ENCODE measurements around the gene NUDT8. TPM values are rescaled to one million over a fixed set of nuclear protein-coding genes. Genes with fewer than 3 reads are reported as not detected.
"Not testable (repeated sequence)": the region's sequence is repeated elsewhere in the genome, so short reads cannot be mapped to it uniquely, and the experiment has no call there.

The NUDT8 gene
- total RNA-seq, 1 donor from 2014 or later: 6.8 TPM

GRCh38 chr11:67601098-67601497 is 28.6 kb downstream of the NUDT8 start:
- H3K4me3 Mint-ChIP-seq (ENCODE audit: unreplicated experiment): no peak overlapping the region
- peaks cover 16% of the 10 kb centered on the region for H3K4me1 Mint-ChIP-seq (ENCODE audit: unreplicated experiment)
- H3K36me3 Mint-ChIP-seq (ENCODE audit: low read depth, unreplicated experiment): peaks cover 4% of the 10 kb centered on the region
- H3K27ac Mint-ChIP-seq (ENCODE audit: unreplicated experiment): no peak overlapping the region
- TF ChIP-seq CTCF (IDR thresholded peaks at IDR 0.05; ENCODE audit: unreplicated experiment): no peak
- DNase-seq (ENCODE audit: low spot score): no peak
- H3K9me3 Mint-ChIP-seq (ENCODE audit: unreplicated experiment): no peaks in the 10 kb centered on the region
- peaks cover 5% of the 10 kb centered on the region for H3K27me3 Mint-ChIP-seq (ENCODE audit: unreplicated experiment)

- Mint-ChIP-seq H3K9me3 (ENCODE audit: unreplicated experiment) (no peaks in the 10 kb centered on the region), H3K36me3 (ENCODE audit: low read depth, unreplicated experiment) (peaks cover under 1% of the 10 kb centered on the region), H3K27ac (ENCODE audit: unreplicated experiment) (no peak overlapping the region), H3K4me3 (ENCODE audit: unreplicated experiment) (no peak overlapping the region), H3K27me3 (ENCODE audit: unreplicated experiment) (peaks cover 3% of the 10 kb centered on the region), H3K4me1 (ENCODE audit: unreplicated experiment) (peaks cover 10% of the 10 kb centered on the region)
- no peak for TF ChIP-seq CTCF (IDR thresholded peaks at IDR 0.05; ENCODE audit: unreplicated experiment)
- no peak for DNase-seq (ENCODE audit: low spot score)
Observed at GRCh38 chr11:67600324-67601029, 29.3 kb downstream of the NUDT8 start.

DNA sequence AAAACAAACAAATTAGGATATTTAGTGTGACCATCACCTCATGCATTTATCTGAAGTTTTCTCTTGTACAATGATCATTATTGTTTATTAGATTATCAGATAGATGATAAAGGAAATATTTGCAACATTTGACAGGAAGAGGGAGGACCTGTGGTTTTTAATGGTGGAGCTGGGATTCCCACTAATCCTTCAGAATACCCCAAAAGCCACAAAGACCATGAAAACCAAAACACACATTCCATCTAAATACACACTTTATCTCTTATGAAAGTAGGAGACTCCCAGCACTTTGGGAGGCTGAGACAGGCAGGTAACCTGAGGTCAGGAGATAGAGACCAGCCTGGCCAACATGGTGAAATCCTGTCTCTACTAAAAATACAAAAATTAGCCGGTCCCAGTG is 30.6 kb downstream of the NUDT8 start:
- no peaks in the 10 kb centered on the region for H3K36me3 Mint-ChIP-seq (ENCODE audit: low read depth, unreplicated experiment)
- TF ChIP-seq CTCF (IDR thresholded peaks at IDR 0.05; ENCODE audit: unreplicated experiment): no peak
- no peak overlapping the region for H3K27ac Mint-ChIP-seq (ENCODE audit: unreplicated experiment)
- no peak for DNase-seq (ENCODE audit: low spot score)
- peaks cover 5% of the 10 kb centered on the region for H3K4me1 Mint-ChIP-seq (ENCODE audit: unreplicated experiment)
- H3K4me3 Mint-ChIP-seq (ENCODE audit: unreplicated experiment): no peak overlapping the region
- no peaks in the 10 kb centered on the region for H3K9me3 Mint-ChIP-seq (ENCODE audit: unreplicated experiment)
- H3K27me3 Mint-ChIP-seq (ENCODE audit: unreplicated experiment): peaks cover 3% of the 10 kb centered on the region

GRCh38 chr11:67597963-67598362 is 31.8 kb downstream of the NUDT8 start:
- H3K4me3 Mint-ChIP-seq (ENCODE audit: unreplicated experiment); H3K36me3 Mint-ChIP-seq (ENCODE audit: low read depth, unreplicated experiment); H3K9me3 Mint-ChIP-seq (ENCODE audit: unreplicated experiment); H3K27me3 Mint-ChIP-seq (ENCODE audit: unreplicated experiment); H3K4me1 Mint-ChIP-seq (ENCODE audit: unreplicated experiment); H3K27ac Mint-ChIP-seq (ENCODE audit: unreplicated experiment); DNase-seq (ENCODE audit: low spot score): not testable (repeated sequence)

DNA sequence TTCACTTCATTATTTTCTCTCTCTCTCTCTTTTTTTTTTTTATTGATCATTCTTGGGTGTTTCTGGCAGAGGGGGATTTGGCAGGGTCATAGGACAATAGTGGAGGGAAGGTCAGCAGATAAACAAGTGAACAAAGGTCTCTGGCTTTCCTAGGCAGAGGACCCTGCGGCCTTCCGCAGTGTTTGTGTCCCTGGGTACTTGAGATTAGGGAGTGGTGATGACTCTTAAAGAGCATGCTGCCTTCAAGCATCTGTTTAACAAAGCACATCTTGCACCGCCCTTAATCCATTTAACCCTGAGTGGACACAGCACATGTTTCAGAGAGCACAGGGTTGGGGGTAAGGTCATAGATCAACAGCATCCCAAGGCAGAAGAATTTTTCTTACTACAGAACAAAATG is 32.3 kb downstream of the NUDT8 start:
- not testable (repeated sequence) for H3K4me3 Mint-ChIP-seq (ENCODE audit: unreplicated experiment); H3K36me3 Mint-ChIP-seq (ENCODE audit: low read depth, unreplicated experiment); H3K9me3 Mint-ChIP-seq (ENCODE audit: unreplicated experiment); H3K27me3 Mint-ChIP-seq (ENCODE audit: unreplicated experiment); H3K27ac Mint-ChIP-seq (ENCODE audit: unreplicated experiment); DNase-seq (ENCODE audit: low spot score); H3K4me1 Mint-ChIP-seq (ENCODE audit: unreplicated experiment)

GRCh38 chr11:67596753-67597300 is 32.9 kb downstream of the NUDT8 start:
- H3K27ac Mint-ChIP-seq (ENCODE audit: unreplicated experiment): no peak overlapping the region
- no peaks in the 10 kb centered on the region for H3K9me3 Mint-ChIP-seq (ENCODE audit: unreplicated experiment)
- no peak for TF ChIP-seq CTCF (IDR thresholded peaks at IDR 0.05; ENCODE audit: unreplicated experiment)
- H3K4me3 Mint-ChIP-seq (ENCODE audit: unreplicated experiment): no peak overlapping the region
- DNase-seq (ENCODE audit: low spot score): no peak
- H3K4me1 Mint-ChIP-seq (ENCODE audit: unreplicated experiment): no peaks in the 10 kb centered on the region
- H3K27me3 Mint-ChIP-seq (ENCODE audit: unreplicated experiment): peaks cover under 1% of the 10 kb centered on the region
- H3K36me3 Mint-ChIP-seq (ENCODE audit: low read depth, unreplicated experiment): no peaks in the 10 kb centered on the region
